ENCODE results near the gene PRDX4. TPM values are rescaled to one million over a fixed set of nuclear protein-coding genes. Genes with fewer than 3 reads are reported as not detected.
"Not testable (repeated sequence)": the region's sequence is repeated elsewhere in the genome, so short reads cannot be mapped to it uniquely, and the experiment has no call there.

The PRDX4 gene
- total and polyA plus RNA-seq, 2 donors (not counting 1 experiment from before 2014, with no cell fraction given) = 10.6 to 13.1 TPM

DNA sequence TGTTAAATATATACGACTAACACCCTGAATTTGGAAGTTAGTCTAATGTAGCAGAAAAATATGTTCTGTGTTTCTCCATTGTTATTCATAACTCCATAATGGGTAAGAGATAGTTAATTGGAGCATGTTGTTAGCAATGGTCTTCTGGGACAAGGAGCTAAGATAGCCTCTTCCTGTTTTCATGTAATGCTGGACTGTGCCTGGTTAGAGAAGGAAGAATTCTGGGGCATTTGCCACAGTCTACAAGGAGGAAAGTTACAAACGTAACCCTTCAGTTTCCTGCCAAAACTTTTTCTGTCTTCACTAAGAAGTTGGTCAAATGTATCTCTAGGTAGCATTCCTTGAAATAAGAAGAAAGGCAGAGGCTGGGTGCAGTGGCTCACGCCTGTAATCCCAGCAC is 5.8 kb downstream of the PRDX4 start:
- H3K27me3 ChIP-seq (replicated peaks in 1 of 4; ENCODE audit: control extremely low read depth in 1 of 4, control insufficient read depth in 3 of 4, insufficient read depth in 4 of 4, low read length in 3 of 4) = no peaks in the 10 kb centered on the region
- H3K27ac ChIP-seq (ENCODE audit: low read length in 2 of 2) = no peak overlapping the region
- ATAC-seq (ENCODE audit: low read depth) (no peak), DNase-seq (no peak)
- no peaks in the 10 kb centered on the region for H3K9me3 Mint-ChIP-seq (ENCODE audit: insufficient read depth)
- intact Hi-C loops (cut with micrococcal nuclease) = no loop called here
- WGBS (ENCODE audit: insufficient coverage) = no CpG with 5 or more reads among the region's 3 CpGs
- TF ChIP-seq, protein P1, sequence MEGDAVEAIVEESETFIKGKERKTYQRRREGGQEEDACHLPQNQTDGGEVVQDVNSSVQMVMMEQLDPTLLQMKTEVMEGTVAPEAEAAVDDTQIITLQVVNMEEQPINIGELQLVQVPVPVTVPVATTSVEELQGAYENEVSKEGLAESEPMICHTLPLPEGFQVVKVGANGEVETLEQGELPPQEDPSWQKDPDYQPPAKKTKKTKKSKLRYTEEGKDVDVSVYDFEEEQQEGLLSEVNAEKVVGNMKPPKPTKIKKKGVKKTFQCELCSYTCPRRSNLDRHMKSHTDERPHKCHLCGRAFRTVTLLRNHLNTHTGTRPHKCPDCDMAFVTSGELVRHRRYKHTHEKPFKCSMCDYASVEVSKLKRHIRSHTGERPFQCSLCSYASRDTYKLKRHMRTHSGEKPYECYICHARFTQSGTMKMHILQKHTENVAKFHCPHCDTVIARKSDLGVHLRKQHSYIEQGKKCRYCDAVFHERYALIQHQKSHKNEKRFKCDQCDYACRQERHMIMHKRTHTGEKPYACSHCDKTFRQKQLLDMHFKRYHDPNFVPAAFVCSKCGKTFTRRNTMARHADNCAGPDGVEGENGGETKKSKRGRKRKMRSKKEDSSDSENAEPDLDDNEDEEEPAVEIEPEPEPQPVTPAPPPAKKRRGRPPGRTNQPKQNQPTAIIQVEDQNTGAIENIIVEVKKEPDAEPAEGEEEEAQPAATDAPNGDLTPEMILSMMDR (IDR thresholded peaks at IDR 0.05) = no peak
- no peak for TF ChIP-seq EZH2 (IDR thresholded peaks at IDR 0.05; ENCODE audit: borderline replicate concordance, insufficient read depth, low read depth, low read length, poor library complexity, severe bottlenecking)
- H3K4me3 Mint-ChIP-seq = no peak overlapping the region
- no peak overlapping the region for H3K27ac Mint-ChIP-seq
- H3K9ac ChIP-seq (ENCODE audit: low read length) = no peak overlapping the region
- H3K4me3 ChIP-seq (ENCODE audit: control extremely low read depth in 1 of 5, extremely low read depth in 1 of 5, insufficient read depth in 1 of 5, low read depth in 2 of 5, low read length in 4 of 5) = no peak overlapping the region
- CTCF ChIA-PET = interaction anchor here (0.6 kb wide), 1 partner anchor 237 kb away, joined by 3 read pairs; no protein-coding TSS in a partner anchor
- peaks cover 4 to 6% of the 10 kb centered on the region in 2 donors for H3K4me1 ChIP-seq (ENCODE audit: control insufficient read depth in 2 of 2, insufficient read depth in 2 of 2, low read length in 2 of 2)
- POLR2A ChIA-PET = interaction anchor here (0.7 kb wide), 1 partner anchor 117 kb away, joined by 4 read pairs; no protein-coding TSS in a partner anchor
- no peaks in the 10 kb centered on the region for H3K27me3 Mint-ChIP-seq
- H2AFZ ChIP-seq (ENCODE audit: insufficient read depth, low read depth, low read length, poor library complexity, severe bottlenecking) = no peak overlapping the region
- peaks cover 6% of the 10 kb centered on the region for H3K4me1 Mint-ChIP-seq
- peaks cover 3 to 28% of the 10 kb centered on the region in 2 experiments for H3K36me3 ChIP-seq (replicated peaks in 1 of 2; ENCODE audit: control extremely low read depth in 1 of 2, control insufficient read depth in 1 of 2, extremely low read depth in 1 of 2, insufficient read depth in 2 of 2, low read length in 1 of 2)
- no peaks in the 10 kb centered on the region for H4K20me1 ChIP-seq (ENCODE audit: control insufficient read depth, insufficient read depth, low read length, poor library complexity, severe bottlenecking)
- H3K4me2 ChIP-seq (replicated peaks; ENCODE audit: low read depth, low read length, poor library complexity, severe bottlenecking) = no peak overlapping the region
- no peaks in the 10 kb centered on the region for H3K9me3 ChIP-seq (ENCODE audit: control extremely low read depth in 1 of 3, control insufficient read depth in 2 of 3, insufficient read depth in 1 of 3, low read length in 2 of 3)
- H3K79me2 ChIP-seq (ENCODE audit: control insufficient read depth, insufficient read depth, low read length) = peaks cover 8% of the 10 kb centered on the region

DNA sequence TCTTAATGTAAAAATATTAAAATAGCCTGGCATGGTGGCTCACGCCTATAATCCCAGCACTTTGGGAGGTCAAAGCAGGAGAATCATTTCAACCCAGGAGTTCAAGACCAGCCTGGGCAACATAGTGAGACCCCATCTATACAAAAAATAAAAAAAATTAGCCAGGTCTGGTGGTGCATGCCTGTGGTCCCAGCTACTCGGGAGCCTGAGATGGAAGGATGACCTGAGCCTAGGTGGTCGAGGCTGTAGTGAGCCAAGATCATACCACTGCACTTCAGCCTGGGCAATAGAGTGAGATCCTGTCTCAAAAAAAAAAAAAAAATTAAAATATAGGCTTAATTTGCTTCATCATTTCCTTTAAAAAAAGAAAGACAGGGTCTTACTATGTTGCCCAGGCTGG is 9.2 kb downstream of the PRDX4 start:
- H3K27me3 ChIP-seq (replicated peaks in 1 of 4; ENCODE audit: control extremely low read depth in 1 of 4, control insufficient read depth in 3 of 4, insufficient read depth in 4 of 4, low read length in 3 of 4); H3K4me1 ChIP-seq (ENCODE audit: control insufficient read depth in 2 of 2, insufficient read depth in 2 of 2, low read length in 2 of 2); H3K27ac Mint-ChIP-seq; H2AFZ ChIP-seq (ENCODE audit: insufficient read depth, low read depth, low read length, poor library complexity, severe bottlenecking); ATAC-seq (ENCODE audit: low read depth); H3K9ac ChIP-seq (ENCODE audit: low read length); DNase-seq; H3K4me3 ChIP-seq (ENCODE audit: control extremely low read depth in 1 of 5, extremely low read depth in 1 of 5, insufficient read depth in 1 of 5, low read depth in 2 of 5, low read length in 4 of 5); H3K27me3 Mint-ChIP-seq; H3K9me3 ChIP-seq (ENCODE audit: control extremely low read depth in 1 of 3, control insufficient read depth in 2 of 3, insufficient read depth in 1 of 3, low read length in 2 of 3); H4K20me1 ChIP-seq (ENCODE audit: control insufficient read depth, insufficient read depth, low read length, poor library complexity, severe bottlenecking); H3K4me2 ChIP-seq (replicated peaks; ENCODE audit: low read depth, low read length, poor library complexity, severe bottlenecking); intact Hi-C loops (cut with micrococcal nuclease); H3K4me3 Mint-ChIP-seq; H3K4me1 Mint-ChIP-seq; H3K27ac ChIP-seq (ENCODE audit: low read length in 2 of 2); H3K9me3 Mint-ChIP-seq (ENCODE audit: insufficient read depth); H3K79me2 ChIP-seq (ENCODE audit: control insufficient read depth, insufficient read depth, low read length): not testable (repeated sequence)
- CTCF ChIA-PET = interaction anchor here (1.0 kb wide), 1 partner anchor 226 kb away, joined by 4 read pairs; no protein-coding TSS in a partner anchor
- H3K36me3 ChIP-seq (replicated peaks in 1 of 2; ENCODE audit: control extremely low read depth in 1 of 2, control insufficient read depth in 1 of 2, extremely low read depth in 1 of 2, insufficient read depth in 2 of 2, low read length in 1 of 2) = peaks cover 1 to 28% of the 10 kb centered on the region in 2 experiments
- POLR2A ChIA-PET = interaction anchor here (0.7 kb wide), 1 partner anchor 221 kb away, joined by 10 read pairs; no protein-coding TSS in a partner anchor
- WGBS (ENCODE audit: insufficient coverage) = no CpG with 5 or more reads among the region's 3 CpGs
